ENCODE measurements around the gene TTLL11.

- TF ChIP-seq CTCF (IDR thresholded peaks at IDR 0.05) (no peak), ZFX (IDR thresholded peaks at IDR 0.05; ENCODE audit: borderline replicate concordance) (no peak)
Observed at GRCh38 chr9:122086873-122087272, 6.2 kb downstream of the TTLL11 start.

Data from 22Rv1 (cell line).